ENCODE measurements around the gene TTLL8.
"Not testable (repeated sequence)": the region's sequence is repeated elsewhere in the genome, so short reads cannot be mapped to it uniquely, and the experiment has no call there.

TTLL8 gene

GRCh38 chr22:50058061-50058905 is at the start of gene TTLL8:
TSS of gene TTLL8 (minus strand) at chr22:50058298.
- no peak for DNase-seq (ENCODE audit: low read depth in 2 of 2)

- DNase-seq (ENCODE audit: low read depth in 2 of 2), result no peak
Measured at GRCh38 chr22:50107529-50107928, 49.4 kb upstream of the TTLL8 start.

GRCh38 chr22:50105208-50106100 is 47.4 kb upstream of the TTLL8 start:
- no peak for DNase-seq (ENCODE audit: low read depth in 2 of 2)

GRCh38 chr22:50104141-50104544 is 46.0 kb upstream of the TTLL8 start:
- DNase-seq (ENCODE audit: low read depth in 2 of 2), result no peak

- DNase-seq (ENCODE audit: low read depth in 2 of 2), result no peak
Measured at GRCh38 chr22:50102946-50103345, 44.8 kb upstream of the TTLL8 start.

- DNase-seq (ENCODE audit: low read depth in 2 of 2), result no peak
Measured at GRCh38 chr22:50101870-50102565, 43.9 kb upstream of the TTLL8 start.

- DNase-seq (ENCODE audit: low read depth in 2 of 2), result no peak
Measured at GRCh38 chr22:50098052-50098451, 40.0 kb upstream of the TTLL8 start.

GRCh38 chr22:50092342-50092741 is 34.2 kb upstream of the TTLL8 start:
- DNase-seq (ENCODE audit: low read depth in 2 of 2), result no peak

GRCh38 chr22:50091092-50091768 is 33.1 kb upstream of the TTLL8 start:
- DNase-seq (ENCODE audit: low read depth in 2 of 2), result no peak

GRCh38 chr22:50090412-50090714 is 32.3 kb upstream of the TTLL8 start:
- DNase-seq (ENCODE audit: low read depth in 2 of 2), result no peak

- peak in 1 of 2 donors; percentile 22 for DNase-seq (ENCODE audit: low read depth in 2 of 2)
Measured at GRCh38 chr22:50089682-50090411, 31.7 kb upstream of the TTLL8 start, which contains the start of gene MOV10L1. TSS of gene MOV10L1 (plus strand) at chr22:50090006. CDS start at chr22:50090089, 83 bp downstream.

- no peak for DNase-seq (ENCODE audit: low read depth in 2 of 2)
Measured at GRCh38 chr22:50089231-50089630, 31.1 kb upstream of the TTLL8 start.

GRCh38 chr22:50088096-50088495 is 30.0 kb upstream of the TTLL8 start:
- DNase-seq (ENCODE audit: low read depth in 2 of 2), result no peak

GRCh38 chr22:50087646-50088045 is 29.5 kb upstream of the TTLL8 start:
- no peak for DNase-seq (ENCODE audit: low read depth in 2 of 2)

- not testable (repeated sequence) for DNase-seq (ENCODE audit: low read depth in 2 of 2)
Measured at GRCh38 chr22:50086975-50087374, 28.9 kb upstream of the TTLL8 start.

GRCh38 chr22:50086526-50086925 is 28.4 kb upstream of the TTLL8 start:
- no peak for DNase-seq (ENCODE audit: low read depth in 2 of 2)

GRCh38 chr22:50085211-50085972 is 27.3 kb upstream of the TTLL8 start, which contains the start of gene MLC1:
TSS of gene MLC1 (minus strand) at chr22:50085426. CDS start at chr22:50084902, 524 bp downstream.
- no peak for DNase-seq (ENCODE audit: low read depth in 2 of 2)

GRCh38 chr22:50084614-50085021 is 26.5 kb upstream of the TTLL8 start:
- no peak for DNase-seq (ENCODE audit: low read depth in 2 of 2)

- DNase-seq (ENCODE audit: low read depth in 2 of 2), result no peak
Measured at GRCh38 chr22:50084080-50084477, 26.0 kb upstream of the TTLL8 start.
